Psoas muscle (tissue), 8 donors: ENCODE data around the gene CCER1. TPM values are rescaled to one million over a fixed set of nuclear protein-coding genes. Genes with fewer than 3 reads are reported as not detected.

ENCODE experiments used
- ATAC-seq, 4 donors: fragments of 200-7000 bp; cut with Tn5 transposase; one replicate each; pipeline ENCODE4 v1.9.1; 2020; ENCODE audit warnings: moderate library complexity in 3 of 4, mild to moderate bottlenecking in 2 of 4
- DNase-seq, 2 donors: peaks; one replicate each; pipeline ENCODE4 v3.0.0-alpha.2; 2020
- H3K27ac ChIP-seq: fragments of 200-600 bp; one replicate; pipeline ENCODE4 v1.8.0; 2022
- H3K27me3 ChIP-seq, 3 donors: fragments of 200-600 bp in 1 of 3; one replicate each; pipeline versions ENCODE4 v1.6.1 to v1.8.0; 2013 to 2022; ENCODE audit warnings: low read length in 2 of 3, mild to moderate bottlenecking in 2 of 3, moderate library complexity in 1 of 3; ENCODE audit not compliant: insufficient read depth in 3 of 3
- H3K36me3 ChIP-seq, 2 donors: fragments of 200-600 bp in 1 of 2; one replicate each; pipeline versions ENCODE4 v1.6.1 to v1.8.0; 2013 to 2022; ENCODE audit warnings: low read depth in 1 of 2, mild to moderate bottlenecking in 1 of 2, moderate library complexity in 1 of 2; ENCODE audit not compliant: insufficient read depth in 1 of 2
- H3K4me1 ChIP-seq: fragments of 200-600 bp; one replicate; pipeline ENCODE4 v1.8.0; 2022
- H3K4me3 ChIP-seq: fragments of 200-600 bp; one replicate; pipeline ENCODE4 v1.8.0; 2022; ENCODE audit warnings: mild to moderate bottlenecking
- H3K9me3 ChIP-seq: fragments of 200-600 bp; one replicate; pipeline ENCODE4 v1.8.0; 2022
- WGBS, 3 donors: extraction: QIAGEN DNeasy Blood & Tissue Kit; methylation state at CpG; one replicate each; pipeline versions ENCODE4 v1.1.6 to v1.1.7; 2013; 5-methylcytosine and 5-hydroxymethylcytosine counted together
- intact Hi-C, 2 donors: fragments of 100-400 bp; cut with DNase I; formaldehyde crosslinking; loops; one replicate each; pipeline versions ENCODE4 v1.11.0 to v1.14.2; 2022
- polyA plus RNA-seq, 3 donors: library from polyadenylated mRNA; stranded (reverse); fragments of 200-250 nt; gene quantifications; one replicate each; pipeline ENCODE4 v1.2.3, GENCODE V29; 2013
- total RNA-seq, 4 donors: library from RNA; stranded (reverse); fragmentation: NEBNext Ultra II Directional in 2 of 4; extraction: Animal tissue kit (Norgen Biotek cat#: 25700) in 2 of 4; gene quantifications; one replicate each; pipeline versions ENCODE4 v1.2.1 to v1.2.4, GENCODE V29; 2021 to 2023
- TF ChIP-seq, protein P1 (sequence below): fragments of 200-600 bp; IDR thresholded peaks from one replicate; pipeline ENCODE4 v1.8.0; 2022; ENCODE audit warnings: antibody characterized with exemption
- donor health status: healthy with polysubstance abuse.
- donor health status: DM: no; HTN: no; CAD: no; lungs with moderate emphysema.
- donor health status: Bipolar disorder and iron deficiency.
- donor health status: healthy.
- donor health status: DM: yes; HTN: yes; CAD: no.
- donor health status: DM: no; HTN: no; CAD: no.
- donor health status: DM: no; HTN: no; CAD: no.
- donor health status: DM: yes; HTN: yes; CAD: no.

CCER1 gene
- total and polyA plus RNA-seq, 7 donors = not detected

DNA sequence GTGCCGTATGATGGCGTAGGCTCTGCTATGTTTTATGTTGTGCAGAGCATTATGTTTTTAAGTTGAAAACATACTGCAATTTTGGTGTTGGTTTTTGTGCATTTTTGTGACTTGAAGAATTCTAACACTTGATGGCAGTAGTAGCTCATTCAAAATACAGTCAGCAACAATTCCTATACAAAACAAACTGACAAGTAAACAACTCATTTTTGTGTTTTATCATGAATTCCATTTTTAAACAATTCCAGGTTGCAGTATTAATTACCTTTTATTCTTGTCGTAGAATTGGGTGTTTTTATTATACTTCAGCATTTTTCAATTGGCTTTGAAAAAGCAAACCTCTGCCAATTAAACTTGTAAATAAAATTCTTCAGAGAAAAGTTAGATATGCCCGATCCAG lies 4.1 kb upstream of the CCER1 start:
- Histone ChIP-seq H3K27ac (no peak overlapping the region), H3K36me3 (no peaks in the 10 kb centered on the region), H3K27me3 (no peaks in the 10 kb centered on the region), H3K4me3 (no peak overlapping the region), H3K9me3 (no peaks in the 10 kb centered on the region), H3K4me1 (no peaks in the 10 kb centered on the region)
- 64 to 71% (median 68%) methylated on average over 4 of the region's 4 CpGs for WGBS, 3 donors
- DNase-seq (no peak), ATAC-seq (no peak)
- intact Hi-C loops = no loop called here
- TF ChIP-seq, protein P1, sequence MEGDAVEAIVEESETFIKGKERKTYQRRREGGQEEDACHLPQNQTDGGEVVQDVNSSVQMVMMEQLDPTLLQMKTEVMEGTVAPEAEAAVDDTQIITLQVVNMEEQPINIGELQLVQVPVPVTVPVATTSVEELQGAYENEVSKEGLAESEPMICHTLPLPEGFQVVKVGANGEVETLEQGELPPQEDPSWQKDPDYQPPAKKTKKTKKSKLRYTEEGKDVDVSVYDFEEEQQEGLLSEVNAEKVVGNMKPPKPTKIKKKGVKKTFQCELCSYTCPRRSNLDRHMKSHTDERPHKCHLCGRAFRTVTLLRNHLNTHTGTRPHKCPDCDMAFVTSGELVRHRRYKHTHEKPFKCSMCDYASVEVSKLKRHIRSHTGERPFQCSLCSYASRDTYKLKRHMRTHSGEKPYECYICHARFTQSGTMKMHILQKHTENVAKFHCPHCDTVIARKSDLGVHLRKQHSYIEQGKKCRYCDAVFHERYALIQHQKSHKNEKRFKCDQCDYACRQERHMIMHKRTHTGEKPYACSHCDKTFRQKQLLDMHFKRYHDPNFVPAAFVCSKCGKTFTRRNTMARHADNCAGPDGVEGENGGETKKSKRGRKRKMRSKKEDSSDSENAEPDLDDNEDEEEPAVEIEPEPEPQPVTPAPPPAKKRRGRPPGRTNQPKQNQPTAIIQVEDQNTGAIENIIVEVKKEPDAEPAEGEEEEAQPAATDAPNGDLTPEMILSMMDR = no peak

DNA sequence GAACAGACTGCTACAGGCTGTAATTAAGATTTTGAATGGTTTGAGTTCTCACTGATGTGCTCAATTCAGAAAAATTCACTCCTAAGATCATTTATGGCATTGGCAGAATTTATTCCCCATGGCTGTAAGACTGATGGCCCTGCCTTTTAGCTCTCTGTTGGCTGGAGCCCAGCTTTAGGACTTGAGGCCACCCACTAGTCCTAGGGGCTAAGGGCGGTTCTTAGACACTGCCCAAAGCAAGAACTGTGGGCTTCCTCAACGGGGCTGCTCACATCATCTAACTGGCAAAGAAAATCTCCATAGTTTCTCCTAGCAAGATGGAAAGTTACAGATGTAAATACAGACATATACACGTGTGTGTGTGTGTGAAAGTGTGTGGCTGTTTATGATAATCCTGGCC lies 3.4 kb upstream of the CCER1 start:
- no peak overlapping the region for H3K4me3 ChIP-seq
- WGBS, 3 donors = 70 to 81% (median 76%) methylated on average over 3 of the region's 3 CpGs
- TF ChIP-seq, protein P1 = no peak
- no peaks in the 10 kb centered on the region for H3K36me3 ChIP-seq
- H3K27ac ChIP-seq = no peak overlapping the region
- ATAC-seq = no peak
- no peaks in the 10 kb centered on the region for H3K9me3 ChIP-seq
- H3K4me1 ChIP-seq = no peaks in the 10 kb centered on the region
- intact Hi-C loops = no loop called here
- no peak for DNase-seq
- no peaks in the 10 kb centered on the region for H3K27me3 ChIP-seq

DNA sequence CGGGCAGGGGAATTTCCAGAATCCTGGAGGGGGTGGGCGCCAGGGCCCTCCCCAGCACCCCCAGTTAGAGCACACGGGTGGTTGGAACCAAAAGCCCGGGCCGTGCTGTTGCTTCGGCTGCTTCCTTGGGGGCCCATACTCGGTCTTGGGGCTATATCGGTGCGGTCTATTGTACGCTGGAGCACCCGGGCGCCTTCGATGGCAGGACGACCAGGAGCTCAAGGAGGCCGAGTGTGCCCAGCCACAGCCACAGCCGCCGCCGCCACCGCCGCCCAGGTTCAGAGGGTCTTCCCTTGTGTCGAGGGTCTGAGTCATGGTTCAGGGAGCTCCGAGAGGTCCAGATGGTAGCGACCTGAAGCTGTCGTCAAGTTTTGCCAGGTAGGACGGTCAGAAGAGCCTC lies 548 bp downstream of the CCER1 start:
- Histone ChIP-seq H3K9me3 (no peaks in the 10 kb centered on the region), H3K36me3 (no peaks in the 10 kb centered on the region), H3K27me3 (no peaks in the 10 kb centered on the region), H3K27ac (no peak overlapping the region), H3K4me3 (no peak overlapping the region), H3K4me1 (no peaks in the 10 kb centered on the region)
- TF ChIP-seq, protein P1 = no peak
- DNase-seq = no peak
- intact Hi-C loops = no loop called here
- no peak for ATAC-seq
- 96 to 99% (median 97%) methylated on average over 25 of the region's 25 CpGs for WGBS, 3 donors

DNA sequence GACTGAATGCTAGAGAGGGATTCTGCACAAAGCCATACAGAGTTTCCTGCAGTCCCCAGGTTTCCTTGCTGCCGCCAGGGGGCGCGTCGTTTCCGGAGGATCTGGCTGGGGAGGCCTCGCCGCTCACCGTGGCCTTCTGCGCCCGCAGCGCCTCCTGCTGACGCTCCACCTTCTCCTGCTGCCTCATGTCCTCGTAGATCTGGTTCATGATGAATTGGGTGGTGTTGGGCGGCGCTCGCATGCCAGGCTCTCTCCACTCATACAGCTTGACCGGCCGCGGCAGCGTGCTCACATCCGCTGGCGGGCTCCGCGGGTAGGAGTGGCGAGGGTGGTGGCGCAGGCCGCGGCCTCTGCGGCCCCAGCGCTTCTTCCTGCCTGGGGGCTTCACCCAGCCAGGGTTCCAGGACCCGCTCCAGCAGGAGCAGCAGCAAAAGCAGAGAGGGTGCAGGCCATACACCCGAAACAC lies 987 bp downstream of the CCER1 start:
- intact Hi-C loops = no loop called here
- H3K36me3 ChIP-seq = no peaks in the 10 kb centered on the region
- TF ChIP-seq, protein P1 = no peak
- ATAC-seq (no peak), DNase-seq (peak in 1 of 2 donors; percentile 16)
- H3K4me1 ChIP-seq = no peaks in the 10 kb centered on the region
- no peaks in the 10 kb centered on the region for H3K9me3 ChIP-seq
- WGBS, 3 donors = 81 to 88% (median 82%) methylated on average over 32 of the region's 32 CpGs
- no peak overlapping the region for H3K27ac ChIP-seq
- no peak overlapping the region for H3K4me3 ChIP-seq
- H3K27me3 ChIP-seq = no peaks in the 10 kb centered on the region

DNA sequence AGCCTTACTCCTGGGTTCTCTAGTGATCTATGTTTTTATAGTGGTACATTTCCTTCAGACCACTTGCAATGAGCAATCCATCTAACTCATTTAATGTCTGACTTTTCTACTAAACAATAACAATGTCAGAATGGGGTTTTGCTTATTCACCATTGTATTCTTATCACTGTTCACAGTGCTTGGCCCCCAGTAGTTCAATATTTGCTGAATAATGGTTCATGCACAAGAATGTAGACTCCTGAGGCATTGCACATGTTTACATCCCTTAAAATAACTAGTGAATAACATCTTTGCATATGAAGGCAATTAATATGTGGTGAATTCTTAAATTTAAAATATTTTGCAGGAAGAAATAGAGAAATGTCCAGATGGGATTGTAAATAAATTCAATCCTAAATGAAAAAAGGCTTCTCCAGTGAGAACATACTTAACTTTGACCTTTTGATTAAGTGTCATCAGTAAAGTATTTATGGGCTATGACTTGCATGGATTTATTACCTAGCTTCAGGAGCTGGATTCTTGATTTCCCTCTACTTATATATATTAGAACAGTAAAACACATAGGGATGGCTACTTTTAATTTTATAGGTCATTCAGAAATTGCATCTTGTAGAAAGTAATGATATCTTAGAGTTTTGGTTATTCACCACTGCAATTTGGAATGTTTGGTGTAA lies 3.4 kb downstream of the CCER1 start:
- Histone ChIP-seq H3K4me3 (no peak overlapping the region), H3K36me3 (no peaks in the 10 kb centered on the region), H3K4me1 (no peaks in the 10 kb centered on the region), H3K27ac (no peak overlapping the region), H3K27me3 (no peaks in the 10 kb centered on the region), H3K9me3 (no peaks in the 10 kb centered on the region)
- ATAC-seq (no peak), DNase-seq (no peak)
- TF ChIP-seq, protein P1 = no peak
- intact Hi-C loops = no loop called here
